Muscle of leg (tissue), 11 donors: ENCODE results near the gene RPGR. TPM values are rescaled to one million over a fixed set of nuclear protein-coding genes. Genes with fewer than 3 reads are reported as not detected.

Experiments used
- DNase-seq: peaks from one replicate; pipeline ENCODE4 v3.0.0; 2013
- H3K27ac ChIP-seq: one replicate; pipeline ENCODE4 v1.5.1; 2013; ENCODE audit warnings: mild to moderate bottlenecking, low read length, control low read depth
- H3K27me3 ChIP-seq: one replicate; pipeline ENCODE4 v1.6.1; 2013; ENCODE audit warnings: low read length; ENCODE audit not compliant: control insufficient read depth, insufficient read depth
- H3K36me3 ChIP-seq: one replicate; pipeline ENCODE4 v1.6.1; 2013; ENCODE audit warnings: low read length; ENCODE audit not compliant: control insufficient read depth, insufficient read depth
- H3K4me1 ChIP-seq: one replicate; pipeline ENCODE4 v1.6.1; 2013; ENCODE audit warnings: low read length; ENCODE audit not compliant: control insufficient read depth, insufficient read depth
- H3K4me3 ChIP-seq: one replicate; pipeline ENCODE4 v1.5.1; 2013; ENCODE audit warnings: low read length, control low read depth
- H3K9me3 ChIP-seq: replicated peaks from 2 replicates; pipeline ENCODE4 v1.6.1; 2013; ENCODE audit warnings: low read depth, low read length; ENCODE audit not compliant: control insufficient read depth
- WGBS: methylation state at CpG from one replicate; pipeline ENCODE4 v1.1.5; 2013; ENCODE audit warnings: missing lambda C conversion rate; ENCODE audit not compliant: insufficient coverage; 5-methylcytosine and 5-hydroxymethylcytosine counted together
- polyA plus RNA-seq, 8 donors: library from polyadenylated mRNA; unstranded; fragments of 120-200 nt; gene quantifications; one replicate each; pipeline versions ENCODE4 v1.2.1 to v1.2.3, GENCODE V29; 2013; ENCODE audit warnings: inconsistent platforms in 1 of 8, low replicate concordance in 1 of 8; ENCODE audit not compliant: insufficient read length in 8 of 8, insufficient read depth in 1 of 8
- total RNA-seq: library from RNA; stranded (reverse); fragments of 120-200 nt; gene quantifications from one replicate; pipeline ENCODE4 v1.2.4, GENCODE V29; 2013

RPGR gene
- total and polyA plus RNA-seq, 9 donors = 4.2 to 8.9 (median 5.4) TPM

- no peaks in the 10 kb centered on the region for H3K4me1 ChIP-seq
- DNase-seq = no peak
- no peaks in the 10 kb centered on the region for H3K36me3 ChIP-seq
- no peak overlapping the region for H3K27ac ChIP-seq
- no peaks in the 10 kb centered on the region for H3K9me3 ChIP-seq
- H3K4me3 ChIP-seq = no peak overlapping the region
- H3K27me3 ChIP-seq = peaks cover 9% of the 10 kb centered on the region
Observed at GRCh38 chrX:38271154-38271716, 56.1 kb downstream of the RPGR start.

GRCh38 chrX:38268011-38268410 is 59.3 kb downstream of the RPGR start:
- no peak for DNase-seq
- H3K9me3 ChIP-seq = no peaks in the 10 kb centered on the region
- H3K4me3 ChIP-seq = no peak overlapping the region
- H3K27me3 ChIP-seq = peaks cover 5% of the 10 kb centered on the region
- WGBS = 62% methylated on average over 2 of the region's 3 CpGs
- no peaks in the 10 kb centered on the region for H3K4me1 ChIP-seq
- no peak overlapping the region for H3K27ac ChIP-seq
- no peaks in the 10 kb centered on the region for H3K36me3 ChIP-seq

- H3K4me3 ChIP-seq = no peak overlapping the region
- peaks cover 5% of the 10 kb centered on the region for H3K27me3 ChIP-seq
- H3K36me3 ChIP-seq = no peaks in the 10 kb centered on the region
- no peaks in the 10 kb centered on the region for H3K4me1 ChIP-seq
- WGBS = no CpG with 5 or more reads among the region's 9 CpGs
- DNase-seq = peak; percentile 33
- H3K9me3 ChIP-seq = no peaks in the 10 kb centered on the region
- H3K27ac ChIP-seq = peak overlapping the region; percentile 7
Observed at GRCh38 chrX:38262715-38263620, 64.3 kb downstream of the RPGR start.

GRCh38 chrX:38260231-38260630 is 67.1 kb downstream of the RPGR start:
- DNase-seq = no peak
- Histone ChIP-seq H3K4me3 (no peak overlapping the region), H3K36me3 (no peaks in the 10 kb centered on the region), H3K4me1 (no peaks in the 10 kb centered on the region), H3K9me3 (no peaks in the 10 kb centered on the region), H3K27ac (no peak overlapping the region), H3K27me3 (peaks cover 9% of the 10 kb centered on the region)
- WGBS = 80% methylated on average over 1 of the region's 4 CpGs

GRCh38 chrX:38256019-38256418 is 71.3 kb downstream of the RPGR start:
- 82% methylated on average over 30 of the region's 30 CpGs for WGBS
- H3K4me1 ChIP-seq = no peaks in the 10 kb centered on the region
- H3K4me3 ChIP-seq = no peak overlapping the region
- no peaks in the 10 kb centered on the region for H3K9me3 ChIP-seq
- DNase-seq = no peak
- H3K36me3 ChIP-seq = no peaks in the 10 kb centered on the region
- H3K27ac ChIP-seq = no peak overlapping the region
- H3K27me3 ChIP-seq = peaks cover 11% of the 10 kb centered on the region

GRCh38 chrX:38249965-38250364 is 77.3 kb downstream of the RPGR start:
- Histone ChIP-seq H3K4me1 (no peaks in the 10 kb centered on the region), H3K9me3 (no peaks in the 10 kb centered on the region), H3K27ac (no peak overlapping the region), H3K4me3 (no peak overlapping the region), H3K27me3 (peaks cover 13% of the 10 kb centered on the region), H3K36me3 (no peaks in the 10 kb centered on the region)
- WGBS = 67% methylated on average over 1 of the region's 2 CpGs
- DNase-seq = peak; percentile 13

- Histone ChIP-seq H3K4me1 (no peaks in the 10 kb centered on the region), H3K27me3 (peaks cover 16% of the 10 kb centered on the region), H3K36me3 (no peaks in the 10 kb centered on the region), H3K27ac (no peak overlapping the region), H3K9me3 (no peaks in the 10 kb centered on the region), H3K4me3 (no peak overlapping the region)
- no CpG with 5 or more reads among the region's 2 CpGs for WGBS
- DNase-seq = no peak
Observed at GRCh38 chrX:38247051-38247450, 80.3 kb downstream of the RPGR start.

- peak; percentile 84 for DNase-seq
- WGBS = no CpG with 5 or more reads among the region's 2 CpGs
- Histone ChIP-seq H3K4me1 (no peaks in the 10 kb centered on the region), H3K27ac (no peak overlapping the region), H3K4me3 (no peak overlapping the region), H3K36me3 (no peaks in the 10 kb centered on the region), H3K9me3 (no peaks in the 10 kb centered on the region), H3K27me3 (peaks cover 9% of the 10 kb centered on the region)
Observed at GRCh38 chrX:38240541-38240940, 86.8 kb downstream of the RPGR start.

GRCh38 chrX:38236901-38237615 is 90.3 kb downstream of the RPGR start:
- Histone ChIP-seq H3K4me1 (no peaks in the 10 kb centered on the region), H3K4me3 (no peak overlapping the region), H3K27me3 (no peaks in the 10 kb centered on the region), H3K9me3 (no peaks in the 10 kb centered on the region), H3K27ac (no peak overlapping the region), H3K36me3 (no peaks in the 10 kb centered on the region)
- no peak for DNase-seq
- 100% methylated on average over 2 of the region's 6 CpGs for WGBS
